GM12801 (cell line): Measurements from ENCODE around the gene GPC4.

Source experiments
- TF ChIP-seq, protein P1 (sequence below): IDR thresholded peaks from one replicate; pipeline ENCODE4 v1.5.1; 2011; ENCODE audit warnings: control low read depth; ENCODE audit not compliant: insufficient read length; ENCODE audit errors: extremely low read depth

GPC4 gene

DNA sequence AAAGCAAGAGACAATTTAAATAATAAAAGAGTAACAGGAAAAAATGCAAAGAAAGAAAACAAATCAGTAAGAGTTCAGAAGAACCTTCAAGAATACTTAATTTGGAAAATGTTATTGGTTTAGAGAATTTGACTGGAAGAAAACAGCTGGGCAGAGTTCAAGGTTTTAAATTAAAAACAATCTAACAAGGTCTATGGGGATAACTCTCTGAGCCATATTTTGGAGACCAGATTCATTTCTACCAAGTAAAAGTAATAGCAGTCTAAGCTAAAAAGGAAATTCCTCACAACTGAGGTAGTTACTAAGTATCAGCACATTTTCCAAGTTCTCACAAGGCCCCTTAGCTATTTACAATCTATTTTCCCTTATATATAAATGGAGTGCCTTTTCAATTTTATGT lies 114.7 kb downstream of the GPC4 start:
- TF ChIP-seq, protein P1, sequence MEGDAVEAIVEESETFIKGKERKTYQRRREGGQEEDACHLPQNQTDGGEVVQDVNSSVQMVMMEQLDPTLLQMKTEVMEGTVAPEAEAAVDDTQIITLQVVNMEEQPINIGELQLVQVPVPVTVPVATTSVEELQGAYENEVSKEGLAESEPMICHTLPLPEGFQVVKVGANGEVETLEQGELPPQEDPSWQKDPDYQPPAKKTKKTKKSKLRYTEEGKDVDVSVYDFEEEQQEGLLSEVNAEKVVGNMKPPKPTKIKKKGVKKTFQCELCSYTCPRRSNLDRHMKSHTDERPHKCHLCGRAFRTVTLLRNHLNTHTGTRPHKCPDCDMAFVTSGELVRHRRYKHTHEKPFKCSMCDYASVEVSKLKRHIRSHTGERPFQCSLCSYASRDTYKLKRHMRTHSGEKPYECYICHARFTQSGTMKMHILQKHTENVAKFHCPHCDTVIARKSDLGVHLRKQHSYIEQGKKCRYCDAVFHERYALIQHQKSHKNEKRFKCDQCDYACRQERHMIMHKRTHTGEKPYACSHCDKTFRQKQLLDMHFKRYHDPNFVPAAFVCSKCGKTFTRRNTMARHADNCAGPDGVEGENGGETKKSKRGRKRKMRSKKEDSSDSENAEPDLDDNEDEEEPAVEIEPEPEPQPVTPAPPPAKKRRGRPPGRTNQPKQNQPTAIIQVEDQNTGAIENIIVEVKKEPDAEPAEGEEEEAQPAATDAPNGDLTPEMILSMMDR: no peak

DNA sequence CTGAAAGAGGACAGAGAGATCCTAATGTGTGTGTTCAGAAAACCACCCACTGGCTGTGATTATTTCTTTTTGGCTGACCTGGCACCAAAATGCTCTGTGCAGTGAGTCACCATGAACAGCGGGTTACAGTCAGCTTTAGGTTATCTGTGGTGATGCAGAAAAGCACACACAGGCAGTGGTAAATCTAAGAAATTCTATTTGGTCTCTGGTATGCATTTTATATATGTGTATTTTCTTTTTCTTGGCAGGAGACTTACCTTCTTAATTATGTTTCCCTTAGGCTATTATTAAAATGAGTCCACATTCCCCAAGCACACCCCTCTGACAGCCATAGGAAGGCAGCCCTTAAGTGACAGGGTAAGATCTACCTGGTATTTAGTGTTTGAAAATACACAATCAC lies 118.0 kb downstream of the GPC4 start:
- TF ChIP-seq, protein P1: no peak

DNA sequence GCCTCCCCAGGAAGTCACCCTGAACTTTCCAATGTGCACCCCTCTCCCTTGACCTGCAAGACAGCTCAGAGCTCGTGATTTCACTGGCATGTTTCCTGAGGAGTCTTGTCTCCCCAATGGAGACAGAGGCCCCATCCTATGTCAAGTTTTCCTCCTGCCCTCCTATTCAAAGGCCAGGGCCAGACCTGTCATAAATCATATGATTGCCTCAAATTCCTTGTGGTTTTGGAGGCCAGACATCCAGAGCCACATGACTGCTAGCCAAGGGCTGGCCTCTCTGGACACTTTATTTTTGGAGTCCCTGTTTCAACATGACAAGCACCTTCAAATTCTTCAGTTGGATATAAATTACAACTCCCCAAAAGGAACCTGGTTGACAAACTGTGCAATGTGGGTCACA lies 121.2 kb downstream of the GPC4 start:
- TF ChIP-seq, protein P1: no peak

DNA sequence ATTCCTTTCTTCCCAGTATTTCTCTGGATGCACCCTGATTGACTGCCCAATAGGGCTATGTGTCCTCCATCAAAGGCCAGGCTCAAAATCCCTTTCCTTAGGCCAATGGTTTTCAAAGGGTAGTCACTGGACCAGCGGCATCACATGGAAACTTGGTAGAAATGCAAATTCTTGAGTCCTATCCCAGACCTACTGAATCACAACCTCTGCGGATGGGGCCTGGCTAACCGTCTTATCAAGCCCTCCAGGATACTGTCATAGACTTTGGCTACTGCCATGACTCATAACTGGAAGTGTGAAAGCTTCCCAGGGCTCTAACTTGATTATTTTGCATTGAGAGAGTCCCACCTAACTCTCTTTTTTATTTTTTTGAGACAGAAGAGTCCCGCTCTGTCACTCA lies 125.2 kb downstream of the GPC4 start:
- TF ChIP-seq, protein P1: no peak

DNA sequence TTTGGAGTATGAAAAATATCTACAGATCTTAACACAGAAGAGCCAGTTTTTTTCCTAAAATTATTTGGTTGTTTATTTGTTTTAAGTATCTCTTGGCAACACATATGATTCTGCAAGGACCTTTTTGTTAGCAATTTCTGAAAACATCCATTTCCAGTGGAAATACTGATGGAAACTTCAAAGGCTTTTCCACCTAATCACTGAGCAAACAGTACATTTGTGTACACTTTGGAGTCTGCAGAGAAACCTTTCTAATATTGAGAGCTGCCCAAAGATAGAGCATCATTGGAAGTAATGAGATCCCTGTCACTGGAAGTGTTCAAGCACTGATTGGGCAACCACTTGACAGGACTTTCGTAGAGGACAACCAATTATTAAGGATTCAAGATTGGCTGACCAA lies 127.4 kb downstream of the GPC4 start:
- TF ChIP-seq, protein P1: no peak

DNA sequence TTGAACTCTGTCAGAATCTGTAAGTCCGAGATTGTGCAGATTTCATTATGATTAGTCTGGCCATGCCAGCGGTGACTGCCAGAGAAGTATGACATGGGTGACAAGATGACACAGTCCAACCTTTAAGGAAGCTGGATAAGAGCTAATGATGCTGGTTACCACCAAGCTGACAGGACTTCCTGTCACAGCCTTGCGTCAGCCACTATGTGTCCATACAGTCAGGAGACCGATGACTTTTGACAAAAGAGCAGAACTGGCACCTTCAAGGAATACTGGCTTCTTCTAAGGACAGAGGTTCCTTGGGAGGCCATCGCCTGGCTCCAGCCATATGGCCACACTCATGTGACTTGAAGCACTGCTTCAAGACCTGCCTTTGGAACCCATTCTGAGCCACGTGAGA lies 129.9 kb downstream of the GPC4 start:
- TF ChIP-seq, protein P1: no peak

DNA sequence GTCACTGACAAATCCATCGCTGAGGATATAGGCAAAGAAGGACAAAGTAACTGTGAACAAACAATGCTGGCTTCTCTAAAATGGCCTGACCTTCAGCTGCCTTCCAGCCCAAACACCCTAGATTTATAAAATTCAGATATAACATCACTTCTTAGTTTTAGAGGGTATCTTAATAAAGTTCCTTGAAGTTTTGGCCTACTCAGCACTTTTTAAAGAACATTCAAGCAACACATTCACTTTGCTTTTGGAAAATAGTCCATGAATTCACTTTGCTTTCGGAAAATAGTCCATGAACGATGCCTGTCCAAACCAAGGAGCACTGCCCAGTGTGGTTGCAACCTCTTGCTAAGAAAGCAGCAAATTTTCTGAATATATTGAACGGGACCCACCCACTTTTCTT lies 142.1 kb downstream of the GPC4 start:
- TF ChIP-seq, protein P1: no peak

DNA sequence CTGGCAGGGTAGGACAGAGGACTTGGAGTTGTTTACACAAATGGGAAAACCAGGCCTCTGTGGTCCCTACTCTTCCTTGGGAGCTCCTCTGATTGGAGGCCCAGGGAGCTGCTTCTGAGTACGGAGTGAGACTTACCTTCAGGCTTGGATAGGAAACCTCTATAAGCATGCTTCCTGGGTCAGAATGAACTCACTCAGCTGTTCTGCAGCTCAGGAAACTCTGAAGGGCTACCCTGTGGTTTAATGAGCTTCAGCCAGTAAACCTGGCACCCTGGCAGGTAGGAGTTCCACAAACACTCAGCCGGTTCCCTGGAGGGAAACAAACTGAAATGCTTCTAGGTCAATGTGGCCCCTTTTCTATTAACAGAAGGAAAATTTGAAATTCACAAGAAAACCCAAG lies 146.1 kb downstream of the GPC4 start:
- TF ChIP-seq, protein P1: no peak
